ENCODE results near the gene ALK. TPM values are rescaled to one million over a fixed set of nuclear protein-coding genes. Genes with fewer than 3 reads are reported as not detected.

The ALK gene
- total RNA-seq, 1 experiment from 2014 or later: not detected

GRCh38 chr2:29810956-29811355, 110.4 kb downstream of the ALK start:
- Mint-ChIP-seq H3K36me3 (ENCODE audit: insufficient read depth in 1 of 3, low read depth in 3 of 3) (no peaks in the 10 kb centered on the region), H3K27me3 (ENCODE audit: low read depth) (peaks cover 7% of the 10 kb centered on the region), H3K27ac (no peak overlapping the region)

More at GRCh38 chr2:29810956-29811355, 110.4 kb downstream of the ALK start:
- WGBS (ENCODE audit: extremely low coverage, insufficient read length, low lambda C conversion rate): no CpG with 5 or more reads among the region's 5 CpGs
- Histone ChIP-seq H3K27ac (ENCODE audit: insufficient read length, low read depth, low read length) (no peak overlapping the region), H2BK5ac (ENCODE audit: insufficient read length, low read length) (no peak overlapping the region), H3K79me1 (ENCODE audit: insufficient read depth, low read depth, low read length, poor library complexity, severe bottlenecking) (no peaks in the 10 kb centered on the region), H3K14ac (ENCODE audit: insufficient read depth, low read length) (no peak overlapping the region), H3K4ac (ENCODE audit: low read depth, low read length) (no peak overlapping the region), H4K8ac (replicated peaks; ENCODE audit: insufficient read length, low read depth, low read length) (no peak overlapping the region), H3K27me3 (ENCODE audit: insufficient read depth, low read length) (no peaks in the 10 kb centered on the region), H4K91ac (ENCODE audit: insufficient read length, low read depth, low read length) (no peak overlapping the region), H3K23ac (ENCODE audit: insufficient read length, low read depth, low read length) (no peak overlapping the region), H3K56ac (ENCODE audit: insufficient read length, low read depth, low read length) (no peak overlapping the region), H4K20me1 (ENCODE audit: control insufficient read depth, insufficient read depth, insufficient read length) (no peaks in the 10 kb centered on the region), H3K9me3 (ENCODE audit: control insufficient read depth, low read depth, low read length) (no peaks in the 10 kb centered on the region), H3K18ac (ENCODE audit: insufficient read length, low read depth, low read length) (no peak overlapping the region), H3T11ph (ENCODE audit: low read length) (no peak overlapping the region), H2BK12ac (ENCODE audit: insufficient read length, low read depth, low read length) (no peak overlapping the region), H2AK5ac (ENCODE audit: insufficient read length, low read length) (no peak overlapping the region), H3K79me2 (ENCODE audit: insufficient read depth, low read length) (no peaks in the 10 kb centered on the region), H3K4me2 (ENCODE audit: insufficient read depth, insufficient read length, low read length) (no peak overlapping the region), H2BK15ac (ENCODE audit: low read depth, low read length) (no peak overlapping the region), H3K23me2 (ENCODE audit: insufficient read length, low read depth, low read length, poor library complexity, severe bottlenecking) (no peaks in the 10 kb centered on the region), H3K9ac (ENCODE audit: extremely low read depth, insufficient read length, low read length) (no peak overlapping the region), H2AFZ (ENCODE audit: low read length) (no peak overlapping the region), H3K4me1 (ENCODE audit: insufficient read depth, low read length) (no peaks in the 10 kb centered on the region), H2BK120ac (ENCODE audit: low read depth, low read length, poor library complexity, severe bottlenecking) (no peak overlapping the region), H2BK20ac (ENCODE audit: low read depth, low read length, poor library complexity, severe bottlenecking) (no peak overlapping the region), H4K5ac (ENCODE audit: insufficient read length, low read depth, low read length) (no peak overlapping the region)
- TF ChIP-seq, protein P1, sequence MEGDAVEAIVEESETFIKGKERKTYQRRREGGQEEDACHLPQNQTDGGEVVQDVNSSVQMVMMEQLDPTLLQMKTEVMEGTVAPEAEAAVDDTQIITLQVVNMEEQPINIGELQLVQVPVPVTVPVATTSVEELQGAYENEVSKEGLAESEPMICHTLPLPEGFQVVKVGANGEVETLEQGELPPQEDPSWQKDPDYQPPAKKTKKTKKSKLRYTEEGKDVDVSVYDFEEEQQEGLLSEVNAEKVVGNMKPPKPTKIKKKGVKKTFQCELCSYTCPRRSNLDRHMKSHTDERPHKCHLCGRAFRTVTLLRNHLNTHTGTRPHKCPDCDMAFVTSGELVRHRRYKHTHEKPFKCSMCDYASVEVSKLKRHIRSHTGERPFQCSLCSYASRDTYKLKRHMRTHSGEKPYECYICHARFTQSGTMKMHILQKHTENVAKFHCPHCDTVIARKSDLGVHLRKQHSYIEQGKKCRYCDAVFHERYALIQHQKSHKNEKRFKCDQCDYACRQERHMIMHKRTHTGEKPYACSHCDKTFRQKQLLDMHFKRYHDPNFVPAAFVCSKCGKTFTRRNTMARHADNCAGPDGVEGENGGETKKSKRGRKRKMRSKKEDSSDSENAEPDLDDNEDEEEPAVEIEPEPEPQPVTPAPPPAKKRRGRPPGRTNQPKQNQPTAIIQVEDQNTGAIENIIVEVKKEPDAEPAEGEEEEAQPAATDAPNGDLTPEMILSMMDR (conservative IDR thresholded peaks at IDR 0.05): no peak
- H3K4me1 Mint-ChIP-seq: peaks cover 9 to 10% of the 10 kb centered on the region in 2 experiments
- no peak overlapping the region for H3K4me3 Mint-ChIP-seq
- no peak for DNase-seq
- H3K9me3 Mint-ChIP-seq: no peaks in the 10 kb centered on the region
